Brain microvascular endothelial cell (primary cell): Measurements from ENCODE around the gene USB1.

Source experiments
- DNase-seq: peaks from one replicate; pipeline ENCODE4 v3.0.0-alpha.2; 2020
- H3K27ac ChIP-seq: fragments of 250-450 bp; sonication (Bioruptor Pico); 2 replicates; pipeline ENCODE4 v1.5.1; 2020; ENCODE audit warnings: mild to moderate bottlenecking, moderate library complexity
- H3K27me3 ChIP-seq: fragments of 250-450 bp; sonication (Bioruptor Pico); replicated peaks from 2 replicates; pipeline ENCODE4 v1.5.1; 2020; ENCODE audit warnings: mild to moderate bottlenecking
- H3K36me3 ChIP-seq: fragments of 250-450 bp; sonication (Bioruptor Pico); replicated peaks from 2 replicates; pipeline ENCODE4 v1.5.1; 2020; ENCODE audit warnings: mild to moderate bottlenecking
- H3K4me3 ChIP-seq: 2 replicates; pipeline ENCODE4 v1.5.1; 2011; ENCODE audit warnings: low read depth, mild to moderate bottlenecking, control low read depth, low read length, moderate library complexity
- in situ Hi-C: cut with HindIII; loops from 2 replicates; pipeline ENCODE4 v1.10.0; 2017; ENCODE audit warnings: low sequenced_read_pairs, low pct_ligation_motif_present
- TF ChIP-seq, protein P1 (sequence below): IDR thresholded peaks from 2 replicates; pipeline ENCODE4 v1.5.1; 2011; ENCODE audit warnings: low read depth, mild to moderate bottlenecking, moderate library complexity, low read length, control low read depth, inconsistent platforms; ENCODE audit errors: missing control alignments

The USB1 gene

DNA sequence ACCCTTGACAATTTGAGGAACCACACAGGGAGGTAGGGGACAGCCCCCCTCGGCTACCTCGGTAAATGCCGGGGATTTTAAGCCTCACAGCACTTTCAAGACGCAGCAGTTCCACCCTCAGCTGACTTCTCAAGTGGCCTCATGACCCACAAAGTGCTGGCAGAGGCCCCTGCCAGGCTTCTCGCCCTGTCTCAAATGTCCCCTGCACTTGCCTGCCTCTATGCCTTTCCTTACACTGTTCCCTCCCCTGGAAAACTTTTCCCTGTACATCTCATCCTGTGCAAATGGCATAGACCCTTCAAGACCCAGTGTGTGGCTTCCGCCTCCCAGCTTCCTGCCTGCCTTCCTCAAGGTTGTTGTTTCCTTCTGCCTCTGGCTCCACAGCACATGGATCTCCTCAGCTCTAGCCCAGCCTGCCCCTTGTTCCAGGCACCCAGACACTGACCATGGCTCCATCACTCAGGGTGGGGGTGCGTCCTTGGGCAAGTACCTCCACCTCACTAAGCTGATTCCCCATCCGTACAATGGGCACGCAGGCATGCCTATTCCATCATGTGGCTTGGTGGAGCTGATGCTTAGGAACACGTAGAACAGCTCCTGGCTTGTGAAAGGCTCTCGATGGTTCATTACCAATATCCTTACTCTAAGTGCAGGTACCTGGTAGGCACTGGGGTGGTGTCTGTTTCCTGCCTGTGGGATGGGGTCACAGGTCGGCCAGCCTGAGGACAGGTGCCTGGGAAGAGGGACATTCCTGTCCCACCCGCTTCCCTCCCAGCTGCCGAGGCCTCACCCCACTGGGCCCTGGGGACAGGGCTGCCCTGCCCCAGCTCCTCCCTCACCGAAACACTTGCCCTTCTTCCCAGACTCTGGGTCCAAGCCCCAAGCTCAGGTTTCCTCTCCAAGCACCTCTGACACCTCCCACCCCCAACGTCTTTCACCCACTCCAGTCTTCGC is 48.3 kb downstream of the USB1 start:
- H3K27me3 ChIP-seq: no peaks in the 10 kb centered on the region
- TF ChIP-seq, protein P1, sequence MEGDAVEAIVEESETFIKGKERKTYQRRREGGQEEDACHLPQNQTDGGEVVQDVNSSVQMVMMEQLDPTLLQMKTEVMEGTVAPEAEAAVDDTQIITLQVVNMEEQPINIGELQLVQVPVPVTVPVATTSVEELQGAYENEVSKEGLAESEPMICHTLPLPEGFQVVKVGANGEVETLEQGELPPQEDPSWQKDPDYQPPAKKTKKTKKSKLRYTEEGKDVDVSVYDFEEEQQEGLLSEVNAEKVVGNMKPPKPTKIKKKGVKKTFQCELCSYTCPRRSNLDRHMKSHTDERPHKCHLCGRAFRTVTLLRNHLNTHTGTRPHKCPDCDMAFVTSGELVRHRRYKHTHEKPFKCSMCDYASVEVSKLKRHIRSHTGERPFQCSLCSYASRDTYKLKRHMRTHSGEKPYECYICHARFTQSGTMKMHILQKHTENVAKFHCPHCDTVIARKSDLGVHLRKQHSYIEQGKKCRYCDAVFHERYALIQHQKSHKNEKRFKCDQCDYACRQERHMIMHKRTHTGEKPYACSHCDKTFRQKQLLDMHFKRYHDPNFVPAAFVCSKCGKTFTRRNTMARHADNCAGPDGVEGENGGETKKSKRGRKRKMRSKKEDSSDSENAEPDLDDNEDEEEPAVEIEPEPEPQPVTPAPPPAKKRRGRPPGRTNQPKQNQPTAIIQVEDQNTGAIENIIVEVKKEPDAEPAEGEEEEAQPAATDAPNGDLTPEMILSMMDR: no peak
- no peaks in the 10 kb centered on the region for H3K36me3 ChIP-seq
- H3K27ac ChIP-seq: no peak overlapping the region
- in situ Hi-C loops: no loop called here
- no peak overlapping the region for H3K4me3 ChIP-seq
- no peak for DNase-seq

DNA sequence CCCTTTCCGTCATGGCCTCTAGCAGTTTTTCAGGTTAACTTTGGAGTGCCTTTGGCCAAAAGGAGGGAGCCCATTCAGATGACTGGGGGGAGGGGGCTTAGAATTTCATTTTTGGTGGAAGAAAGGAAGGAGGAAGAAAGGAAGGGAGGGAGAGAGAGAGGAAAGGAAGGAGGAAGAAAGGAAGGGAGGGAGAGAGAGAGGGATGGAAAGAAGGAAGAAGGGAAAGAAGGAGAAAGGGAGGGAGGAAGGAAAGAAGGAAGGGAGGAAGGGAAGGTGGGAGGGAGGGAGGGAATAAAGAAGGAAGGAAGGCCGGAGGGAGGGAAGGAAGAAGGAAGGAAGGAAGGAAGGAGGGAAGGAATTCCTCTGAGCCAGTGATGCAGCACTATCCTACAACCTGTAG is 50.1 kb downstream of the USB1 start:
- TF ChIP-seq, protein P1: no peak
- in situ Hi-C loops: no loop called here
- Histone ChIP-seq H3K36me3 (no peaks in the 10 kb centered on the region), H3K4me3 (no peak overlapping the region), H3K27ac (no peak overlapping the region), H3K27me3 (no peaks in the 10 kb centered on the region)
- DNase-seq: no peak

DNA sequence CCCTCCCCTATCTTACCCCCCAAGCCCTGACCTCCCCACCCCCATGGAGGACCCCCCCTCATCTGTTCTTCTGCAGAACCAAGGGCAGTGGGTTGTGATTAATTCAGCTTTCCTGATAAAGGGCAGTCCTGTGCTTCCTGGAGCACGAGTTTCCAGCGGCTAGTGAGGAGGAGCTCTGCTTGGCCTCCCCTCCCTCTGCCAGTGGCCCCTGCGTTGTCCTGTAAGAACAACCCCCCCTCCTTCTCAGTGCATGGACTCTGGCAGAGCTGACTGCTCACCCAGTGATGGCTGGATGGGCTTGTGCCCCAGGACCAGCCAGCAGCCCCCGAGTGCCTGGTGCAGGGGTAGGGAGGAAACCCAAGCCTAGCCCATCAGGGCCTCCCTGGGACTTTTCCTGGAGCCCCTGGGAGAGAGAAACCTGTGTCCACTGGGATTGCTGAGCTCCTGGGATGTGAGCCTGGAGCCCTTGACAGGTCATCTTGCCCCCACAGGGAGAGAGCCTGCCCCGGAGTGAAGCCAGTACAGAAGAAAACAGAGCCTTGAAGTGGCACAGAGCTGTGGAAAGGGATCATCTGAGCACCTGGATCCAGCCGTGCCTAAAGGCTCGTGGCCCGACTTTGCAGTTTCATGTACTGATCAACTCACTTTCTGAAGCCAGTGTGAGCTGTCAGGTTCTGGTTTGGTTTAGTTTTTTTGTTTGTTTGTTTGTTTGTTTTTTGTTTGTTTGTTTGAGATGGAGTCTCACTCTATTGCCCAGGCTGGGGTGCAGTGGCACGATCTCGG is 50.8 kb downstream of the USB1 start:
- TF ChIP-seq, protein P1: no peak
- DNase-seq: no peak
- H3K27ac ChIP-seq: no peak overlapping the region

DNA sequence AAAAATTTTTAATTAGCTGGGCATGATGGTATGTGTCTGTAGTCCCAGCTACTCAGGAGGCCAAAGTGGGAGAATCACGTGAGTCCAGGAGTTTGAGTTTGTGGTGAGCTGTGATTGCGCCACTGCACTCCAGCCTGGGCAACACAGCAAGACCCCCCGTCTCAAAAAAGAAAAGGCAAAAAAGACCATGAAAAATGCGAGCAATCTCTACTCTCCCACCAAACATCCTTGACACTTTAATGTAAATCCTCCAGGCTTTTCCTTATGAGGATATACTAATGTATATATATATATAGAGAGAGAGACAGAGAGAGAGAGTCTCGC is 52.4 kb downstream of the USB1 start:
- in situ Hi-C loops: no loop called here
- no peak overlapping the region for H3K4me3 ChIP-seq
- DNase-seq: no peak
- no peak overlapping the region for H3K27ac ChIP-seq
- TF ChIP-seq, protein P1: no peak
- H3K27me3 ChIP-seq: no peaks in the 10 kb centered on the region
- H3K36me3 ChIP-seq: no peaks in the 10 kb centered on the region

More for the DNA sequence above, 50.8 kb downstream of the USB1 start:
- H3K4me3 ChIP-seq: no peak overlapping the region
- in situ Hi-C loops: no loop called here
- no peaks in the 10 kb centered on the region for H3K27me3 ChIP-seq
- H3K36me3 ChIP-seq: no peaks in the 10 kb centered on the region

DNA sequence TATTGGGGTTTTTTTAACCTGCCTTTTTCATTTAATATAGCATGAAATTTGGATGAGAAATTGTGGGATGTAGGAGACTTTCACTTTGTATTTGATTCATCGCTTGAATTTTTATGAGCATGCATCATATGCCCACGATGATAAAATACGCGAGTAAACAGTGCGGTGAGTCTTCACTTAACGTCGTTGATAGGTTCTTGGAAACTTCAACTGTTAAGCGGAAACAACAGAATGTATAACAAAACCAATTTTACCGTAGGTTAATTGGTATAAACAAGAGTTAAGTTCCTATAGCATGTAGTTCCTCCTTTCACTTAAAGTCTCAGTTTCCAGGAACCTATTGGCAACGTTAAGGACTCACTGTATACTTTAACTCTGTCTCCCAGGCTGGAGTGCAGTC is 53.1 kb downstream of the USB1 start:
- Histone ChIP-seq H3K36me3 (no peaks in the 10 kb centered on the region), H3K27ac (no peak overlapping the region), H3K4me3 (no peak overlapping the region), H3K27me3 (no peaks in the 10 kb centered on the region)
- TF ChIP-seq, protein P1: no peak
- no peak for DNase-seq
- in situ Hi-C loops: no loop called here
